ENCODE data around the gene FRMD3.

FRMD3 gene

GRCh38 chr9:83342006-83342405 lies 196.2 kb downstream of the FRMD3 start:
- Histone ChIP-seq H3K9me3 (ENCODE audit: control insufficient read depth in 5 of 5, low read length in 5 of 5) (no peaks in the 10 kb centered on the region), H3K4me3 (ENCODE audit: low read depth in 1 of 5, low read length in 5 of 5) (no peak overlapping the region), H3K27ac (ENCODE audit: low read depth, low read length) (no peak overlapping the region), H3K36me3 (ENCODE audit: control insufficient read depth in 5 of 5, insufficient read depth in 5 of 5, low read length in 5 of 5) (peaks cover 0 to 8% (median 0%) of the 10 kb centered on the region in 5 donors), H3K4me1 (ENCODE audit: control insufficient read depth in 5 of 5, insufficient read depth in 5 of 5, low read length in 5 of 5) (peaks cover 0 to 5% (median 0%) of the 10 kb centered on the region in 5 donors), H3K27me3 (ENCODE audit: control insufficient read depth in 5 of 5, insufficient read depth in 4 of 5, low read length in 5 of 5) (no peaks in the 10 kb centered on the region), H3K9ac (ENCODE audit: low read length in 5 of 5) (no peak overlapping the region)

GRCh38 chr9:83340451-83340850 lies 197.8 kb downstream of the FRMD3 start:
- Histone ChIP-seq H3K36me3 (ENCODE audit: control insufficient read depth in 5 of 5, insufficient read depth in 5 of 5, low read length in 5 of 5) (peaks cover 0 to 8% (median 0%) of the 10 kb centered on the region in 5 donors), H3K4me1 (ENCODE audit: control insufficient read depth in 5 of 5, insufficient read depth in 5 of 5, low read length in 5 of 5) (no peaks in the 10 kb centered on the region), H3K27ac (ENCODE audit: low read depth, low read length) (no peak overlapping the region), H3K4me3 (ENCODE audit: low read depth in 1 of 5, low read length in 5 of 5) (no peak overlapping the region), H3K9ac (ENCODE audit: low read length in 5 of 5) (no peak overlapping the region), H3K27me3 (ENCODE audit: control insufficient read depth in 5 of 5, insufficient read depth in 4 of 5, low read length in 5 of 5) (no peaks in the 10 kb centered on the region), H3K9me3 (ENCODE audit: control insufficient read depth in 5 of 5, low read length in 5 of 5) (no peaks in the 10 kb centered on the region)

- Histone ChIP-seq H3K9me3 (ENCODE audit: control insufficient read depth in 5 of 5, low read length in 5 of 5) (no peaks in the 10 kb centered on the region), H3K27ac (ENCODE audit: low read depth, low read length) (no peak overlapping the region), H3K4me1 (ENCODE audit: control insufficient read depth in 5 of 5, insufficient read depth in 5 of 5, low read length in 5 of 5) (peaks cover 0 to 2% (median 0%) of the 10 kb centered on the region in 5 donors), H3K36me3 (ENCODE audit: control insufficient read depth in 5 of 5, insufficient read depth in 5 of 5, low read length in 5 of 5) (peaks cover 0 to 8% (median 0%) of the 10 kb centered on the region in 5 donors), H3K9ac (ENCODE audit: low read length in 5 of 5) (no peak overlapping the region), H3K27me3 (ENCODE audit: control insufficient read depth in 5 of 5, insufficient read depth in 4 of 5, low read length in 5 of 5) (no peaks in the 10 kb centered on the region), H3K4me3 (ENCODE audit: low read depth in 1 of 5, low read length in 5 of 5) (no peak overlapping the region)
Measured at GRCh38 chr9:83339435-83339834, 198.8 kb downstream of the FRMD3 start.

- Histone ChIP-seq H3K27me3 (ENCODE audit: control insufficient read depth in 5 of 5, insufficient read depth in 4 of 5, low read length in 5 of 5) (no peaks in the 10 kb centered on the region), H3K4me1 (ENCODE audit: control insufficient read depth in 5 of 5, insufficient read depth in 5 of 5, low read length in 5 of 5) (peaks cover 0 to 6% (median 0%) of the 10 kb centered on the region in 5 donors), H3K36me3 (ENCODE audit: control insufficient read depth in 5 of 5, insufficient read depth in 5 of 5, low read length in 5 of 5) (peaks cover 0 to 3% (median 0%) of the 10 kb centered on the region in 5 donors), H3K9ac (ENCODE audit: low read length in 5 of 5) (no peak overlapping the region), H3K4me3 (ENCODE audit: low read depth in 1 of 5, low read length in 5 of 5) (no peak overlapping the region), H3K27ac (ENCODE audit: low read depth, low read length) (no peak overlapping the region), H3K9me3 (ENCODE audit: control insufficient read depth in 5 of 5, low read length in 5 of 5) (no peaks in the 10 kb centered on the region)
Measured at GRCh38 chr9:83336706-83337105, 201.5 kb downstream of the FRMD3 start.

- Histone ChIP-seq H3K9me3 (ENCODE audit: control insufficient read depth in 5 of 5, low read length in 5 of 5) (no peaks in the 10 kb centered on the region), H3K27me3 (ENCODE audit: control insufficient read depth in 5 of 5, insufficient read depth in 4 of 5, low read length in 5 of 5) (no peaks in the 10 kb centered on the region), H3K4me3 (ENCODE audit: low read depth in 1 of 5, low read length in 5 of 5) (no peak overlapping the region), H3K4me1 (ENCODE audit: control insufficient read depth in 5 of 5, insufficient read depth in 5 of 5, low read length in 5 of 5) (peaks cover 0 to 6% (median 0%) of the 10 kb centered on the region in 5 donors), H3K27ac (ENCODE audit: low read depth, low read length) (no peak overlapping the region), H3K9ac (ENCODE audit: low read length in 5 of 5) (no peak overlapping the region), H3K36me3 (ENCODE audit: control insufficient read depth in 5 of 5, insufficient read depth in 5 of 5, low read length in 5 of 5) (no peaks in the 10 kb centered on the region)
Measured at GRCh38 chr9:83334320-83334719, 203.9 kb downstream of the FRMD3 start.

- Histone ChIP-seq H3K9me3 (ENCODE audit: control insufficient read depth in 5 of 5, low read length in 5 of 5) (no peaks in the 10 kb centered on the region), H3K27ac (ENCODE audit: low read depth, low read length) (no peak overlapping the region), H3K4me1 (ENCODE audit: control insufficient read depth in 5 of 5, insufficient read depth in 5 of 5, low read length in 5 of 5) (peaks cover 0 to 19% (median 17%) of the 10 kb centered on the region in 5 donors), H3K36me3 (ENCODE audit: control insufficient read depth in 5 of 5, insufficient read depth in 5 of 5, low read length in 5 of 5) (no peaks in the 10 kb centered on the region), H3K27me3 (ENCODE audit: control insufficient read depth in 5 of 5, insufficient read depth in 4 of 5, low read length in 5 of 5) (no peaks in the 10 kb centered on the region), H3K4me3 (ENCODE audit: low read depth in 1 of 5, low read length in 5 of 5) (no peak overlapping the region), H3K9ac (ENCODE audit: low read length in 5 of 5) (no peak overlapping the region)
Measured at GRCh38 chr9:83330207-83331196, 207.7 kb downstream of the FRMD3 start.

- H3K9ac ChIP-seq (ENCODE audit: low read length in 5 of 5) = no peak overlapping the region
- H3K4me1 ChIP-seq (ENCODE audit: control insufficient read depth in 5 of 5, insufficient read depth in 5 of 5, low read length in 5 of 5) = peaks cover 0 to 19% (median 15%) of the 10 kb centered on the region in 5 donors
- H3K27me3 ChIP-seq (ENCODE audit: control insufficient read depth in 5 of 5, insufficient read depth in 4 of 5, low read length in 5 of 5) = no peaks in the 10 kb centered on the region
- H3K36me3 ChIP-seq (ENCODE audit: control insufficient read depth in 5 of 5, insufficient read depth in 5 of 5, low read length in 5 of 5) = no peaks in the 10 kb centered on the region
- H3K4me3 ChIP-seq (ENCODE audit: low read depth in 1 of 5, low read length in 5 of 5) = no peak overlapping the region
- peaks cover 0 to 3% (median 0%) of the 10 kb centered on the region in 5 donors for H3K9me3 ChIP-seq (ENCODE audit: control insufficient read depth in 5 of 5, low read length in 5 of 5)
- no peak overlapping the region for H3K27ac ChIP-seq (ENCODE audit: low read depth, low read length)
Measured at GRCh38 chr9:83327750-83328622, 210.2 kb downstream of the FRMD3 start.

GRCh38 chr9:83327323-83327722 lies 210.9 kb downstream of the FRMD3 start:
- H3K27ac ChIP-seq (ENCODE audit: low read depth, low read length) = no peak overlapping the region
- no peaks in the 10 kb centered on the region for H3K36me3 ChIP-seq (ENCODE audit: control insufficient read depth in 5 of 5, insufficient read depth in 5 of 5, low read length in 5 of 5)
- peak overlapping the region in 1 of 5 donors; percentile 4 for H3K4me3 ChIP-seq (ENCODE audit: low read depth in 1 of 5, low read length in 5 of 5)
- H3K9me3 ChIP-seq (ENCODE audit: control insufficient read depth in 5 of 5, low read length in 5 of 5) = peaks cover 0 to 3% (median 0%) of the 10 kb centered on the region in 5 donors
- peaks cover 0 to 19% (median 15%) of the 10 kb centered on the region in 5 donors for H3K4me1 ChIP-seq (ENCODE audit: control insufficient read depth in 5 of 5, insufficient read depth in 5 of 5, low read length in 5 of 5)
- no peak overlapping the region for H3K9ac ChIP-seq (ENCODE audit: low read length in 5 of 5)
- H3K27me3 ChIP-seq (ENCODE audit: control insufficient read depth in 5 of 5, insufficient read depth in 4 of 5, low read length in 5 of 5) = no peaks in the 10 kb centered on the region

- H3K9ac ChIP-seq (ENCODE audit: low read length in 5 of 5) = no peak overlapping the region
- no peak overlapping the region for H3K4me3 ChIP-seq (ENCODE audit: low read depth in 1 of 5, low read length in 5 of 5)
- peaks cover 0 to 3% (median 0%) of the 10 kb centered on the region in 5 donors for H3K9me3 ChIP-seq (ENCODE audit: control insufficient read depth in 5 of 5, low read length in 5 of 5)
- peaks cover 0 to 14% (median 10%) of the 10 kb centered on the region in 5 donors for H3K4me1 ChIP-seq (ENCODE audit: control insufficient read depth in 5 of 5, insufficient read depth in 5 of 5, low read length in 5 of 5)
- no peaks in the 10 kb centered on the region for H3K27me3 ChIP-seq (ENCODE audit: control insufficient read depth in 5 of 5, insufficient read depth in 4 of 5, low read length in 5 of 5)
- H3K36me3 ChIP-seq (ENCODE audit: control insufficient read depth in 5 of 5, insufficient read depth in 5 of 5, low read length in 5 of 5) = peaks cover 0 to 3% (median 0%) of the 10 kb centered on the region in 5 donors
- H3K27ac ChIP-seq (ENCODE audit: low read depth, low read length) = no peak overlapping the region
Measured at GRCh38 chr9:83323148-83323547, 215.1 kb downstream of the FRMD3 start.

Data from subcutaneous abdominal adipose tissue (tissue), 5 donors.